ENCODE results near the gene LBH. TPM values are rescaled to one million over a fixed set of nuclear protein-coding genes. Genes with fewer than 3 reads are reported as not detected.

LBH gene
- total RNA-seq, 2 experiments from 2014 or later, result 3.0 to 3.7 TPM

DNA sequence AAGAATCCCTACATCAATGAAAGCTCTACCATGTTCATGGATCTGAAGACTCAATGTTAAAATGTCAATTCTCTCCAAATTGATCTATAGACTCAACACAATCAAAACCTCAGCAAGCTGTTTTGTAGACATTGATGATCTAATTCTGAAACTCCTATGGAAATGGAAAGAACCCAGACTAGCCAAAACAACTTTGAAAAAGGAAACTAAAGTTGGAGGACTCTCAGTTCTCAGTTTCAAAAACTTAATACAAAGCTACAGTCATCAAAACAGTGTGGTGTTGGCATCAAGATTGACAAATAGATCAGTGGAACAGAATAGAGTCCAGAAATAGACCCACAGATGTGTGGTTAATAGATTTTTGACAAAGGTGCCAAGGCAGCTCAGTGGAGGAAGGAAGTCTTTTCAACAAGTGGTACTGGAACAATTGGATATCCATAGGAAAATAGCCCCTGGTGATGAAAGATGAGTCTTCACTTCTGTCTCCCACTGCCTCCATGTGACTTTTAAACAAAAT is 30.4 kb downstream of the LBH start:
- Histone ChIP-seq H3K36me3 (ENCODE audit: insufficient read depth, low read length) (no peaks in the 10 kb centered on the region), H3K79me2 (ENCODE audit: insufficient read depth, low read depth, low read length) (no peaks in the 10 kb centered on the region), H4K20me1 (ENCODE audit: insufficient read depth, low read length) (no peaks in the 10 kb centered on the region), H3K27ac (ENCODE audit: low read depth, low read length, poor library complexity, severe bottlenecking) (no peak overlapping the region), H3K4me3 (ENCODE audit: low read depth, low read length, poor library complexity, severe bottlenecking) (no peak overlapping the region), H3K4me2 (ENCODE audit: low read length) (no peak overlapping the region), H3K9me2 (ENCODE audit: insufficient read depth, low read length) (no peaks in the 10 kb centered on the region), H2AFZ (ENCODE audit: low read length) (no peak overlapping the region), H3K4me1 (ENCODE audit: insufficient read depth, low read length, poor library complexity, severe bottlenecking) (peaks cover 13% of the 10 kb centered on the region), H3K9me3 (ENCODE audit: low read length) (no peaks in the 10 kb centered on the region)
- no peak for TF ChIP-seq EZH2phosphoT487 (IDR thresholded peaks at IDR 0.05; ENCODE audit: borderline replicate concordance, low read depth, low read length)
- TF ChIP-seq CTCF (conservative IDR thresholded peaks at IDR 0.05; ENCODE audit: low read length), result no peak
- no TSS peak for BruUV-seq (replicated peaks)
- POLR2A ChIA-PET, result interaction anchor here (0.6 to 0.7 kb wide), 2 partner anchors 19 to 901 kb away, joined by 3 to 7 read pairs; no protein-coding TSS in a partner anchor
- no peak for DNase-seq (ENCODE audit: low spot score)
- intact Hi-C loops (cut with micrococcal nuclease; ENCODE audit: unreplicated experiment), result no loop called here
- CTCF ChIA-PET (ENCODE audit: unreplicated experiment), result interaction anchor here (0.6 kb wide), 1 partner anchor 19 kb away, joined by 3 read pairs; no protein-coding TSS in a partner anchor

DNA sequence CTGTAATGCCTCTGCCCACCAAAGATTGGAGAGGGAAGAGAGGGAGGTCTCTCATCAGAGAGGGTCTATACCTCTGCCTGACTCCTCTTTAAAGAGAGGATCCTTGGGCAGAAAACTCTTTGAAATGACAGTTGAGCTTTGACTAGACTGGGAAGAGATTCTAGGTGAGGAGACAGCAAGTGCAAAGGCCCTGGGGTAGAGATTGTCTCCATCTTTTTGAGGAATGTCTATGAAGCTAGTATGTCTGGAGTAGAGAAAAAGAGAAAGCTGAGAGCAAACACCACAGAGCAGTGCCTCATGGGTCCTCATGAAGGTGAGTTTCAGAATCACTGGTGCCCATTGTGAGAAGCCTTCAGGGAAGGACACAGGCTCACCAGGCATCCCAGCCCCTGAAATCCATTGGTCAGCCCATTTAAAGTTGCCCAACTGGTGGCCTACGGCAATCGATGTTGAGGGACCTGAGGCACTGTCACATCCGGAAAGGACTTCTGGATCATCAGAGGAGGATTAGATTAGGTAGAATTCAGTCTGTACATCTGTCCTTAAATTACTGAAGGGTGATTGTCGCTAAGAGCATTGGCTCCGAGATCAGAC is 31.5 kb downstream of the LBH start:
- Histone ChIP-seq H3K9me2 (ENCODE audit: insufficient read depth, low read length) (no peaks in the 10 kb centered on the region), H3K4me1 (ENCODE audit: insufficient read depth, low read length, poor library complexity, severe bottlenecking) (peaks cover 22% of the 10 kb centered on the region), H3K79me2 (ENCODE audit: insufficient read depth, low read depth, low read length) (no peaks in the 10 kb centered on the region), H3K27ac (ENCODE audit: low read depth, low read length, poor library complexity, severe bottlenecking) (no peak overlapping the region), H3K4me3 (ENCODE audit: low read depth, low read length, poor library complexity, severe bottlenecking) (no peak overlapping the region), H4K20me1 (ENCODE audit: insufficient read depth, low read length) (no peaks in the 10 kb centered on the region), H2AFZ (ENCODE audit: low read length) (no peak overlapping the region), H3K9me3 (ENCODE audit: low read length) (no peaks in the 10 kb centered on the region), H3K4me2 (ENCODE audit: low read length) (no peak overlapping the region), H3K36me3 (ENCODE audit: insufficient read depth, low read length) (no peaks in the 10 kb centered on the region)
- intact Hi-C loops (cut with micrococcal nuclease; ENCODE audit: unreplicated experiment), result no loop called here
- DNase-seq (ENCODE audit: low spot score), result no peak
- POLR2A ChIA-PET, result no interaction called here
- CTCF ChIA-PET (ENCODE audit: unreplicated experiment), result no interaction called here
- no TSS peak for BruUV-seq (replicated peaks)
- TF ChIP-seq CTCF (conservative IDR thresholded peaks at IDR 0.05; ENCODE audit: low read length), result no peak
- no peak for TF ChIP-seq EZH2phosphoT487 (IDR thresholded peaks at IDR 0.05; ENCODE audit: borderline replicate concordance, low read depth, low read length)

GRCh38 chr2:30264274-30264673 is 32.9 kb downstream of the LBH start:
- H3K36me3 ChIP-seq (ENCODE audit: insufficient read depth, low read length), result no peaks in the 10 kb centered on the region
- peaks cover 22% of the 10 kb centered on the region for H3K4me1 ChIP-seq (ENCODE audit: insufficient read depth, low read length, poor library complexity, severe bottlenecking)
- no peak for DNase-seq (ENCODE audit: low spot score)
- no TSS peak for BruUV-seq (replicated peaks)
- no peak for TF ChIP-seq CTCF (conservative IDR thresholded peaks at IDR 0.05; ENCODE audit: low read length)
- no peak for TF ChIP-seq EZH2phosphoT487 (IDR thresholded peaks at IDR 0.05; ENCODE audit: borderline replicate concordance, low read depth, low read length)
- intact Hi-C loops (cut with micrococcal nuclease; ENCODE audit: unreplicated experiment), result no loop called here
- no peak overlapping the region for H3K4me2 ChIP-seq (ENCODE audit: low read length)
- H3K27ac ChIP-seq (ENCODE audit: low read depth, low read length, poor library complexity, severe bottlenecking), result no peak overlapping the region
- ChIA-PET POLR2A (interaction anchor here (0.6 kb wide), 1 partner anchor 17 kb away, joined by 6 read pairs; no protein-coding TSS in a partner anchor), CTCF (ENCODE audit: unreplicated experiment) (no interaction called here)
- H2AFZ ChIP-seq (ENCODE audit: low read length), result no peak overlapping the region
- no peak overlapping the region for H3K4me3 ChIP-seq (ENCODE audit: low read depth, low read length, poor library complexity, severe bottlenecking)
- H3K79me2 ChIP-seq (ENCODE audit: insufficient read depth, low read depth, low read length), result no peaks in the 10 kb centered on the region
- H3K9me2 ChIP-seq (ENCODE audit: insufficient read depth, low read length), result no peaks in the 10 kb centered on the region
- H4K20me1 ChIP-seq (ENCODE audit: insufficient read depth, low read length), result no peaks in the 10 kb centered on the region
- H3K9me3 ChIP-seq (ENCODE audit: low read length), result no peaks in the 10 kb centered on the region

All from OCI-LY7 (cell line).